ENCODE measurements around the gene PSMG4. TPM values are rescaled to one million over a fixed set of nuclear protein-coding genes. Genes with fewer than 3 reads are reported as not detected.

The PSMG4 gene
- total RNA-seq, 1 experiment from 2014 or later = 29.3 TPM

- no peak for TF ChIP-seq CTCF (conservative IDR thresholded peaks at IDR 0.05)
- no peaks in the 10 kb centered on the region for H3K9me3 Mint-ChIP-seq
- DNase-seq = no peak
- Histone ChIP-seq H4K5ac (ENCODE audit: insufficient read length, low read depth, low read length) (no peak overlapping the region), H2BK5ac (ENCODE audit: insufficient read length, low read length) (no peak overlapping the region), H3K9ac (ENCODE audit: extremely low read depth, insufficient read length, low read length) (no peak overlapping the region), H3K4ac (ENCODE audit: low read depth, low read length) (no peak overlapping the region), H3K56ac (ENCODE audit: insufficient read length, low read depth, low read length) (no peak overlapping the region), H3K4me1 (ENCODE audit: insufficient read depth, low read length) (peaks cover 3% of the 10 kb centered on the region; the same call in 1 of the 2 replicates), H3T11ph (ENCODE audit: low read length) (no peak overlapping the region), H3K14ac (ENCODE audit: insufficient read depth, low read length) (no peak overlapping the region), H4K8ac (replicated peaks; ENCODE audit: insufficient read length, low read depth, low read length) (no peak overlapping the region), H3K4me2 (ENCODE audit: insufficient read depth, insufficient read length, low read length) (no peak overlapping the region), H3K9me3 (ENCODE audit: control insufficient read depth, low read depth, low read length) (no peaks in the 10 kb centered on the region), H2AK5ac (ENCODE audit: insufficient read length, low read length) (no peak overlapping the region), H2BK12ac (ENCODE audit: insufficient read length, low read depth, low read length) (no peak overlapping the region), H3K27ac (ENCODE audit: insufficient read length, low read depth, low read length) (no peak overlapping the region), H3K27me3 (ENCODE audit: insufficient read depth, low read length) (no peaks in the 10 kb centered on the region), H2BK120ac (ENCODE audit: low read depth, low read length, poor library complexity, severe bottlenecking) (no peak overlapping the region), H3K23me2 (ENCODE audit: insufficient read length, low read depth, low read length, poor library complexity, severe bottlenecking) (no peaks in the 10 kb centered on the region), H3K79me2 (ENCODE audit: insufficient read depth, low read length) (no peaks in the 10 kb centered on the region), H3K18ac (ENCODE audit: insufficient read length, low read depth, low read length) (no peak overlapping the region), H3K79me1 (ENCODE audit: insufficient read depth, low read depth, low read length, poor library complexity, severe bottlenecking) (no peaks in the 10 kb centered on the region), H2BK15ac (ENCODE audit: low read depth, low read length) (no peak overlapping the region), H4K20me1 (ENCODE audit: control insufficient read depth, insufficient read depth, insufficient read length) (no peaks in the 10 kb centered on the region), H3K23ac (ENCODE audit: insufficient read length, low read depth, low read length) (no peak overlapping the region), H2AFZ (ENCODE audit: low read length) (no peak overlapping the region), H2BK20ac (ENCODE audit: low read depth, low read length, poor library complexity, severe bottlenecking) (no peak overlapping the region), H4K91ac (ENCODE audit: insufficient read length, low read depth, low read length) (no peak overlapping the region)
- no peaks in the 10 kb centered on the region for H3K27me3 Mint-ChIP-seq (ENCODE audit: low read depth)
- H3K4me1 Mint-ChIP-seq = peaks cover 13 to 17% of the 10 kb centered on the region in 2 experiments
- H3K4me3 Mint-ChIP-seq = no peak overlapping the region
- peaks cover 14 to 28% (median 23%) of the 10 kb centered on the region in 3 experiments; a peak in 6 of 7 replicates for H3K36me3 Mint-ChIP-seq (ENCODE audit: insufficient read depth in 1 of 3, low read depth in 3 of 3)
- peak overlapping the region in 2 of 3 experiments; percentile 31 to 69; a peak in 2 of 7 replicates for H3K27ac Mint-ChIP-seq
- WGBS (ENCODE audit: extremely low coverage, insufficient read length, low lambda C conversion rate) = no CpG with 5 or more reads among the region's 20 CpGs
Observed at GRCh38 chr6:3276174-3277167, 17.7 kb downstream of the PSMG4 start.
